Epithelial cell of umbilical artery (primary cell): ENCODE data around the gene GATA5. TPM values are rescaled to one million over a fixed set of nuclear protein-coding genes. Genes with fewer than 3 reads are reported as not detected.

Experiments
- total RNA-seq: library from RNA; depleted of rRNA; stranded (reverse); fragments of >200 nt; gene quantifications from 2 replicates; pipeline ENCODE4 v1.2.3, GENCODE V29; 2014

GATA5 gene
- total RNA-seq: not detected in 2 replicates

DNA sequence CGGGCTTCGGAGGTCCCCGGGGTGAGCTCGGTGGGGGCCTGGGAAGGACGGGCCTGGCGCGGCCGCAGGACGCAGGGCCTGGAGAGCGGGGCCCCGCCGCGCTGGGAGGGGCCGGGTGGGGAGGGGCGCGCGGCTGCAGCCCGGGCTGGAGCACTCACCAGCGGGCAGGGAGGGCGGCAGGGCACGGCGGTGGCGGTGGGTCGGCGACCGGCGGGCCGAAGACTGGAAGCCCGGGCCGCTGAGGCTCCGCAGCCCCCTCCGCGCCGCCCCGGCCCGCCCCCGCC lies at the start of gene GATA5:
GATA5 (minus strand) TSS at position 224 of the 284 bp plus-strand sequence. CDS start 474 bp downstream, outside the sequence.

GRCh38 chr20:62427172-62428001 lies 48.4 kb downstream of the GATA5 start, which contains the start of gene RBBP8NL:
TSS of gene RBBP8NL (minus strand) at chr20:62427539. CDS start at chr20:62419647, 7,892 bp downstream.

Other genes starting within 250 kb of the GATA5 start
- gene OSBPL2, start 237.5 kb downstream of the GATA5 start, total RNA-seq: 16.2 and 20.5 TPM in 2 replicates
- 149 and 150 TPM in 2 replicates for gene ADRM1, start 173.0 kb downstream of the GATA5 start, total RNA-seq
- gene LAMA5, start 108.7 kb downstream of the GATA5 start, total RNA-seq: 59.3 and 68.2 TPM in 2 replicates
- 893 and 1,301 TPM in 2 replicates for gene RPS21, start 88.9 kb downstream of the GATA5 start, total RNA-seq
- 0.97 and 1.2 TPM in 2 replicates for gene CABLES2, start 68.7 kb downstream of the GATA5 start, total RNA-seq
- not detected in 2 replicates for gene RBBP8NL, start 48.5 kb downstream of the GATA5 start, total RNA-seq
- gene SLCO4A1, start 166.5 kb upstream of the GATA5 start, total RNA-seq: 3.6 and 5.9 TPM in 2 replicates
- 0.65 and 2.7 TPM in 2 replicates for gene NTSR1, start 232.8 kb upstream of the GATA5 start, total RNA-seq